ENCODE results near the gene EPB41L4B. TPM values are rescaled to one million over a fixed set of nuclear protein-coding genes. Genes with fewer than 3 reads are reported as not detected.

The EPB41L4B gene
- total RNA-seq, 4 donors from 2014 or later: 56.4 to 72.7 (median 71.0) TPM

- no peak overlapping the region for H3K4me3 ChIP-seq (replicated peaks in 1 of 3)
- intact Hi-C loops (cut with DNase I): loop anchor here (5.0 kb wide), 1 partner anchor 132 kb away; the partner anchor contains the start of gene EPB41L4B
- H3K9me3 ChIP-seq: no peaks in the 10 kb centered on the region
- no peaks in the 10 kb centered on the region for H3K27me3 ChIP-seq
- DNase-seq: no peak
- no peak for TF ChIP-seq POLR2A (IDR thresholded peaks at IDR 0.05)
- no peak for TF ChIP-seq CTCF (IDR thresholded peaks at IDR 0.05)
- peaks cover 0 to 3% of the 10 kb centered on the region in 2 donors for H3K4me1 ChIP-seq
- no peaks in the 10 kb centered on the region for H3K36me3 ChIP-seq
- H3K27ac ChIP-seq: no peak overlapping the region
- 77 to 80% methylated on average over 1 of the region's 1 CpG for WGBS, 2 donors
Measured at GRCh38 chr9:109190151-109190550, 130.7 kb downstream of the EPB41L4B start.

- TF ChIP-seq POLR2A (IDR thresholded peaks at IDR 0.05) (no peak), CTCF (IDR thresholded peaks at IDR 0.05) (no peak)
- Histone ChIP-seq H3K27ac (no peak overlapping the region), H3K9me3 (no peaks in the 10 kb centered on the region), H3K4me1 (no peaks in the 10 kb centered on the region), H3K36me3 (no peaks in the 10 kb centered on the region), H3K4me3 (replicated peaks in 1 of 3) (no peak overlapping the region), H3K27me3 (no peaks in the 10 kb centered on the region)
- WGBS, 2 donors: 85% methylated on average over 9 of the region's 9 CpGs
- intact Hi-C loops (cut with DNase I): loop anchor here (5.0 kb wide), 1 partner anchor 50 kb away; no protein-coding TSS in a partner anchor
- no peak for DNase-seq
Measured at GRCh38 chr9:109186857-109187520, 133.9 kb downstream of the EPB41L4B start.

GRCh38 chr9:109182940-109183798, 137.7 kb downstream of the EPB41L4B start:
- 75 to 81% methylated on average over 8 to 12 of the region's 13 CpGs for WGBS, 2 donors
- Histone ChIP-seq H3K27ac (no peak overlapping the region), H3K4me1 (no peaks in the 10 kb centered on the region), H3K9me3 (no peaks in the 10 kb centered on the region), H3K4me3 (replicated peaks in 1 of 3) (no peak overlapping the region), H3K36me3 (no peaks in the 10 kb centered on the region), H3K27me3 (no peaks in the 10 kb centered on the region)
- intact Hi-C loops (cut with DNase I): no loop called here
- DNase-seq: peak; percentile 39 to 51
- TF ChIP-seq POLR2A (IDR thresholded peaks at IDR 0.05): no peak
- TF ChIP-seq CTCF (IDR thresholded peaks at IDR 0.05): peak in 3 of 6 experiments; percentile 30 to 43 (median 36)

GRCh38 chr9:109182550-109182939, 138.3 kb downstream of the EPB41L4B start:
- WGBS, 2 donors: 86 to 92% methylated on average over 9 of the region's 9 CpGs

More at GRCh38 chr9:109182550-109182939, 138.3 kb downstream of the EPB41L4B start:
- Histone ChIP-seq H3K27me3 (no peaks in the 10 kb centered on the region), H3K36me3 (no peaks in the 10 kb centered on the region), H3K4me3 (replicated peaks in 1 of 3) (no peak overlapping the region), H3K27ac (no peak overlapping the region), H3K9me3 (no peaks in the 10 kb centered on the region), H3K4me1 (no peaks in the 10 kb centered on the region)
- TF ChIP-seq POLR2A (IDR thresholded peaks at IDR 0.05) (no peak), CTCF (IDR thresholded peaks at IDR 0.05) (no peak)
- intact Hi-C loops (cut with DNase I): no loop called here
- DNase-seq: no peak

Data from thyroid gland (tissue), 4 donors.